Bronchial epithelial cell (primary cell): ENCODE data around the gene CSNK1E. TPM values are rescaled to one million over a fixed set of nuclear protein-coding genes. Genes with fewer than 3 reads are reported as not detected.
A peak's percentile ranks its signal among the peaks of the same experiment; 100 is the strongest.

Experiments
- DNase-seq: peaks from one replicate; pipeline ENCODE4 v3.0.0-alpha.2; 2010; ENCODE audit warnings: low read depth
- FAIRE-seq: peaks from 2 replicates; lab custom pipeline; 2011; peaks lifted over from hg19 to GRCh38; lab: Jason Lieb, UNC
- H3K27me3 ChIP-seq: 2 replicates; pipeline ENCODE4 v1.5.1; 2011; ENCODE audit warnings: low read length; ENCODE audit not compliant: control insufficient read depth, insufficient read depth
- H3K36me3 ChIP-seq: 2 replicates; pipeline ENCODE4 v1.5.1; 2011; ENCODE audit warnings: low read length; ENCODE audit not compliant: control insufficient read depth, insufficient read depth
- H3K4me3 ChIP-seq: 2 replicates; pipeline ENCODE4 v1.5.1; 2011; ENCODE audit warnings: mild to moderate bottlenecking, low read depth, low read length, control low read depth
- total RNA-seq: library from RNA; depleted of rRNA; stranded (reverse); fragments of >200 nt; gene quantifications from 2 replicates; pipeline ENCODE4 v1.2.1, GENCODE V29; 2014
- TF ChIP-seq, protein P1 (sequence below): IDR thresholded peaks from 2 replicates; pipeline ENCODE4 v1.5.1; 2011; ENCODE audit warnings: mild to moderate bottlenecking, moderate library complexity, low read length, control low read depth, inconsistent platforms; ENCODE audit not compliant: insufficient read depth, severe bottlenecking

CSNK1E gene
- total RNA-seq, 1 donor from 2014 or later, result 181 TPM

DNA sequence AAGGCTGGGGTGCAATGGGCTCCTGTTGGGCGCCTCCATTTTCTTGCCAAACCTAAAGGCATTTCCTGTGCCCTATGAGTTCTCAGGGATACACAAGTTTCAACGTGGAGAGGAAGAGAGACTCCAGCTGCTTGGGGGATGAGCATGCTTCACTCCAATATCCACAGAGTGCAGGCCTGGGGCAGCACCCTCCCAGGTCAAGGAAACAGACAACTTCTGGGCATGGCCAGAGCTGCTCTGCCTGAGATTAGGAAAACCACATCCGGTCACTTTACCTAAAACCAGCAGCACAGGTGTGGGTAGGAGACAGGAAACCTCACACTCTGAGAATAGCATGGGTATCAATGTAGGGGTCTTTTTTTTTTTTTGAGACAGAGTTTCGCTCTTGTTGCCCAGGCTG lies 73.1 kb downstream of the CSNK1E start:
- TF ChIP-seq, protein P1, sequence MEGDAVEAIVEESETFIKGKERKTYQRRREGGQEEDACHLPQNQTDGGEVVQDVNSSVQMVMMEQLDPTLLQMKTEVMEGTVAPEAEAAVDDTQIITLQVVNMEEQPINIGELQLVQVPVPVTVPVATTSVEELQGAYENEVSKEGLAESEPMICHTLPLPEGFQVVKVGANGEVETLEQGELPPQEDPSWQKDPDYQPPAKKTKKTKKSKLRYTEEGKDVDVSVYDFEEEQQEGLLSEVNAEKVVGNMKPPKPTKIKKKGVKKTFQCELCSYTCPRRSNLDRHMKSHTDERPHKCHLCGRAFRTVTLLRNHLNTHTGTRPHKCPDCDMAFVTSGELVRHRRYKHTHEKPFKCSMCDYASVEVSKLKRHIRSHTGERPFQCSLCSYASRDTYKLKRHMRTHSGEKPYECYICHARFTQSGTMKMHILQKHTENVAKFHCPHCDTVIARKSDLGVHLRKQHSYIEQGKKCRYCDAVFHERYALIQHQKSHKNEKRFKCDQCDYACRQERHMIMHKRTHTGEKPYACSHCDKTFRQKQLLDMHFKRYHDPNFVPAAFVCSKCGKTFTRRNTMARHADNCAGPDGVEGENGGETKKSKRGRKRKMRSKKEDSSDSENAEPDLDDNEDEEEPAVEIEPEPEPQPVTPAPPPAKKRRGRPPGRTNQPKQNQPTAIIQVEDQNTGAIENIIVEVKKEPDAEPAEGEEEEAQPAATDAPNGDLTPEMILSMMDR, result no peak
- H3K27me3 ChIP-seq, result no peaks in the 10 kb centered on the region
- DNase-seq (peak; percentile 66), FAIRE-seq (no peak)
- no peak overlapping the region for H3K4me3 ChIP-seq
- peaks cover 10% of the 10 kb centered on the region for H3K36me3 ChIP-seq

DNA sequence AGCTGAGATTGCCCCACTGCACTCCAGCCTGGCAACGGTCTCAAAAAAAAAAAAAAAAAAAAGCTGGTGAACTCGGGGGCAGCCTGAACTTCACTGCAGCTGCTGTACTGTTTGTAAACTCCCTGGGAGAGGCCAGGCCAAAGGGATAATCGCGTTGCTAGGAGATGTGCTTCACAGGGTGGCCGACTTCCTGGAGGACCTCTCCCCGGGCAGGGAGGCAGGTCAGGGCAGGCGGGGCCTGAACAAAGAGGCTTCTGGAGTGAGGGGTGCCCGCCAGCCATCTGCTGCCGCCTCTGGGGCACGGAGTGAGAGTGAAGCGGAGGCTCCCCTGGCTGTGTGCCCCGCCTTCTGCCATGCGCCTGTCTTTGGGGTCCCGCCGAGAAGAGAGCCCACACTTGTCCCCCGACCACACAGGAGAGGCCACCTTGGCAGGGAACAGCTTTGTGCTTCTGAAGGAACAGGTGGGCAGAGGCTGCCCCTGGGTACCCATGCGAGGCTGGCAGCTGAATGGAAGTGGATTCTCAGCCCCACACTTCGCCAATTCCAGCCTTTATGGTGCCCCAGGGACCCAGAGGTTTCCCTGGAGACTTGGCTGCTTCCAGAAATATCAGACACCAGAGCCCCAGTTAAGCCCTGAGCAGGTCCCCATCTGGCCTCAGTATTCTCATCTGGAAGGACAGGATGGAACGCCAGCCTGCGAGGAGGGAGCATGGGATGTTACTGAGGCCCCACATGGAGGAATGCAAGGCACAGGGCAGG lies 74.0 kb downstream of the CSNK1E start:
- no peaks in the 10 kb centered on the region for H3K27me3 ChIP-seq
- TF ChIP-seq, protein P1, result no peak
- H3K4me3 ChIP-seq, result no peak overlapping the region
- FAIRE-seq (no peak), DNase-seq (peak; percentile 65)
- peaks cover 10% of the 10 kb centered on the region for H3K36me3 ChIP-seq

DNA sequence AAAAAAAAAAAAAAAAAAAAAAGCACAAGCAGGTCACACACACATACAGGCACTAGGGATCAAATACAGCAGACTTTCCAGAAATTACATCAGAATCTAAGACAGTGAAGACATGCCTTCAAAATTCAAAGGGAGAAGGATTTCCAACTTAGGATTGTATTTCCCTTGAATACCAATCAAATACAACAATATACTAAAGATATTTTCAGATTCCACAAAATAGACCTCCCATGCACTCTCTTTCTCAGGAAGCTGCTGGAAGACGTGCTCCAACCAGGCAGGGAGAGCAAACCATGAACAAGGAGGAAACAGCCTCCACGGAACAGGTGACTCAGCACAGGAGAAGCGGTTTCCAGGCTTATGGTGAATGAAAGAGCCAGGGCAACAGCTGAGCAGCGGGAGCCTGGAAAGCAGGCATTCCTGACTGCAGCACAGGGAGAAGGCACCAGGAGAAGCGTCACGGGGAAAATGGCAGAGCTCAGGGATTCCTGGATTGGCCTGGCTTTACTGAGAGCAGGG lies 76.4 kb downstream of the CSNK1E start:
- no peak overlapping the region for H3K4me3 ChIP-seq
- peaks cover 4% of the 10 kb centered on the region for H3K36me3 ChIP-seq
- FAIRE-seq (no peak), DNase-seq (peak; percentile 88)
- no peaks in the 10 kb centered on the region for H3K27me3 ChIP-seq
- TF ChIP-seq, protein P1, result no peak

Other genes with a start within 250 kb of the CSNK1E start
- 0.26 TPM in 1 of 2 replicates, not detected in the other for gene SLC16A8, start 233.2 kb downstream of the CSNK1E start, total RNA-seq
- 0.26 and 0.38 TPM in 2 replicates for gene BAIAP2L2, start 206.7 kb downstream of the CSNK1E start, total RNA-seq
- 7.9 and 9.6 TPM in 2 replicates for gene PLA2G6, start 135.6 kb downstream of the CSNK1E start, total RNA-seq
- 15.5 and 25.0 TPM in 2 replicates for gene MAFF, start 115.4 kb downstream of the CSNK1E start, total RNA-seq
- 7.1 and 13.3 TPM in 2 replicates for gene TMEM184B, start 44.4 kb downstream of the CSNK1E start, total RNA-seq
- gene KCNJ4, start 137.8 kb upstream of the CSNK1E start, total RNA-seq, result not detected in 2 replicates
- 1.8 and 7.1 TPM in 2 replicates for gene KDELR3, start 150.7 kb upstream of the CSNK1E start, total RNA-seq
- 498 and 521 TPM in 2 replicates for gene DDX17, start 188.9 kb upstream of the CSNK1E start, total RNA-seq